LNCaP clone FGC (cell line): Measurements from ENCODE around the gene MRM2.

Experiments used
- DNase-seq: peaks from one replicate; pipeline ENCODE4 v3.0.0-alpha.2; 2011; ENCODE audit warnings: low read depth
- H3K4me3 ChIP-seq: 2 replicates; pipeline ENCODE4 v1.5.1; 2011; ENCODE audit warnings: mild to moderate bottlenecking, low read depth, low read length, control low read depth
- TF ChIP-seq, protein P1 (sequence below): IDR thresholded peaks from 2 replicates; pipeline ENCODE4 v1.5.1; 2012; ENCODE audit warnings: mild to moderate bottlenecking; ENCODE audit not compliant: control insufficient read depth, insufficient read depth; ENCODE audit errors: extremely low read depth

Gene MRM2

DNA sequence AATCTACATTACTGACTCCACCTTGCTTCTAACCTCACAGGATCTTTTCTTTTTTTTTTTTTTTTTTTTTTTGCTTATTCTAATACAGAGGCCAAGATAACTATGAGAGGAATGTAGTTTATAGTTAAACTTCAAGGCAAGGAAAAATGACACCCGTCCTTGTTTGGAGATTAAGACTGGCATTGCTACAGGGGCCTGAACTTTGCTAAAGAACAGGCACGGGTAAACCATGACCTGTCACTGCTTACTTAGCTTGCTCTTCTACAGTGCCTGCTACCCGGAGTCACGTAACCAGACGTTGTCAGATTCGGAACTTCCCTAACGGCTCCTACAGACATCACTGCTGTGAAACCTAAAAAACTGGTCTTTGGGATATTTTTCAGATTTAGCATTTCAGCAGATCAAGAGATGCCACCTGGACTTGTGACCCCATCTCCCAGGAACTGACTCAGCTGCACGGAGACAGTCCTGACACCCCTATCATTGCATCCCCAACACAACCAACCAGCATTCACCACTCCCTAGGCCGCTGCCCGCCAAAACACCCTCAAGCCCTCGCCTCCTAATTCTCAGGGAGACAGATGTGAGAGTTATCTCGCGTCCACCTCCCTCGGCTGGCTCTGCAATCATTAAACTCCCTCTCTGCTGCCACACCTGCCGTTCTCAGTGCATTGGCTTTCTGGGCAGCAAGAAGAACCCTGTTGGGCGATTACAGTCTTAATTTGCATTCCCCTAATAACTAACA, 36.8 kb downstream of the MRM2 start:
- DNase-seq: no peak
- TF ChIP-seq, protein P1, sequence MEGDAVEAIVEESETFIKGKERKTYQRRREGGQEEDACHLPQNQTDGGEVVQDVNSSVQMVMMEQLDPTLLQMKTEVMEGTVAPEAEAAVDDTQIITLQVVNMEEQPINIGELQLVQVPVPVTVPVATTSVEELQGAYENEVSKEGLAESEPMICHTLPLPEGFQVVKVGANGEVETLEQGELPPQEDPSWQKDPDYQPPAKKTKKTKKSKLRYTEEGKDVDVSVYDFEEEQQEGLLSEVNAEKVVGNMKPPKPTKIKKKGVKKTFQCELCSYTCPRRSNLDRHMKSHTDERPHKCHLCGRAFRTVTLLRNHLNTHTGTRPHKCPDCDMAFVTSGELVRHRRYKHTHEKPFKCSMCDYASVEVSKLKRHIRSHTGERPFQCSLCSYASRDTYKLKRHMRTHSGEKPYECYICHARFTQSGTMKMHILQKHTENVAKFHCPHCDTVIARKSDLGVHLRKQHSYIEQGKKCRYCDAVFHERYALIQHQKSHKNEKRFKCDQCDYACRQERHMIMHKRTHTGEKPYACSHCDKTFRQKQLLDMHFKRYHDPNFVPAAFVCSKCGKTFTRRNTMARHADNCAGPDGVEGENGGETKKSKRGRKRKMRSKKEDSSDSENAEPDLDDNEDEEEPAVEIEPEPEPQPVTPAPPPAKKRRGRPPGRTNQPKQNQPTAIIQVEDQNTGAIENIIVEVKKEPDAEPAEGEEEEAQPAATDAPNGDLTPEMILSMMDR: no peak
- no peak overlapping the region for H3K4me3 ChIP-seq

GRCh38 chr7:2204446-2204845, 37.6 kb downstream of the MRM2 start:
- TF ChIP-seq, protein P1: no peak
- H3K4me3 ChIP-seq: no peak overlapping the region
- no peak for DNase-seq

GRCh38 chr7:2203766-2204300, 38.2 kb downstream of the MRM2 start:
- TF ChIP-seq, protein P1: no peak
- DNase-seq: no peak
- no peak overlapping the region for H3K4me3 ChIP-seq

GRCh38 chr7:2202901-2203765, 38.9 kb downstream of the MRM2 start:
- DNase-seq: no peak
- TF ChIP-seq, protein P1: no peak
- no peak overlapping the region for H3K4me3 ChIP-seq

DNA sequence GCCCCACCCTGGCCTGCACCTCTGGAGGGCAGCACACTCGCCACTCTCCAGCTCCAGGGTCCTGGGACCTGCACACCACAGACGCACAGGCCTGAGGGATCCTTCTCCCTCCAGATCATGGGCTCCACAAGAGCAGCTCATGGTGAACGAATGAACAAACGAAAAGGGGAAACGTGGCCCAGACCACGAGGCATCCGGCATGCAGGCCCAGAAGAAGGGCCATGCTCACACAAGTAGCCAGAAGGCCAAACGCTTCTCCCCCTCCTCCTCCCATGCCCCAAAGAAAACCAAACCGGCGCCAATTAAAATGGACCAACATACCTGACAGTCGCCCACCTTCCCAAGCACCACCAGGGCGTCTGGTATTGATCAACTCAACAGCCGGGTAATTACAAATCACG, 39.6 kb downstream of the MRM2 start:
- no peak for DNase-seq
- no peak overlapping the region for H3K4me3 ChIP-seq
- TF ChIP-seq, protein P1: no peak

DNA sequence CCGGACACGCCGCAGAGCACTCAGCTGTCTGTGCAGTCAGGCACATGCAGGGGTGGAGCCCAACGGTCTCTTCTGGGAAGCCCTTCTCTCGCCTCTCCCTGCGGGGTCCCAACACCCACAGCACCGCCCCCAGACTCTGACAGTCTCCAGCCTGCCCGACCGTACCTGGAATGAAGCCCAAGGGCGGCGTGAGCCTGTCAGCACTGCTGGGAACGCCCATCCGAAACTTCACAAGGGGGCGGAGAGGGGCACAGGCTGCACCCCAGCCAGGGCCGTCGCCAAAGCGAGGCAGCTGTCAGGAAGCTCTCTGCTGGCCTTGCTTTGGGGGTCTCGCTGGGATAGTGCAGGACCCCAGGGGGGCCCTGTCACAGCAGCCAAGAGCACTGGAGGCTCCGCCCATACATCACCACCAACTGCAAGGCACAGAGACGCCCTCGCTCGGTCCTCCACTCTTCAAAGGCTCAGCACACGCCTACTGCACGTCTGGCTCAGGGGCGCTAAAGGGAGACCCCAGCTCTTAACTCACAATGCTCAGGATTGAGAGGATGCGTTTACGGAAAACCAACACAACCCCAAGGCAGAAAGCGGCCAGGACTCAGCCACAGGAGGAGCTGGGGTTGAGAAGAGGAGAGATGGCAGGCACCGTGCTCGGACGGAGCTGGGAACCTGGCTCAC, 40.2 kb downstream of the MRM2 start:
- no peak overlapping the region for H3K4me3 ChIP-seq
- TF ChIP-seq, protein P1: no peak
- DNase-seq: no peak
